ENCODE results near the gene MAP3K5. TPM values are rescaled to one million over a fixed set of nuclear protein-coding genes. Genes with fewer than 3 reads are reported as not detected.

Gene MAP3K5
- total and polyA plus RNA-seq, 9 of the 15 experiments (the other 6 are each of a cell fraction or from before 2014, with no cell fraction given), result 2.2 to 13.0 (median 9.9) TPM

GRCh38 chr6:136716917-136717715, 75.2 kb downstream of the MAP3K5 start (continued):
- TF ChIP-seq MGA (IDR thresholded peaks at IDR 0.05) (no peak), MTA3 (IDR thresholded peaks at IDR 0.05; ENCODE audit: borderline replicate concordance) (no peak), HOMEZ (CRISPR knock-in tag; IDR thresholded peaks at IDR 0.05) (no peak), ARHGAP35 (IDR thresholded peaks at IDR 0.05; ENCODE audit: partially characterized antibody) (no peak), ZNF398 (CRISPR knock-in tag; IDR thresholded peaks at IDR 0.05) (no peak), GATAD2B (IDR thresholded peaks at IDR 0.05; ENCODE audit: borderline replicate concordance) (no peak), ZNF165 (CRISPR knock-in tag; IDR thresholded peaks at IDR 0.05; ENCODE audit: borderline replicate concordance) (no peak), MAX (CRISPR knock-in tag; IDR thresholded peaks at IDR 0.05) (no peak), ZFPM2 (CRISPR knock-in tag; IDR thresholded peaks at IDR 0.05) (no peak), ZNF507 (tag; conservative IDR thresholded peaks at IDR 0.05) (no peak), ZNF584 (CRISPR knock-in tag; IDR thresholded peaks at IDR 0.05; ENCODE audit: low read depth) (no peak)
